ENCODE data around the gene CCDC24. TPM values are rescaled to one million over a fixed set of nuclear protein-coding genes. Genes with fewer than 3 reads are reported as not detected.

Gene CCDC24
- total RNA-seq, 2 experiments from 2014 or later = 8.9 to 9.2 TPM

DNA sequence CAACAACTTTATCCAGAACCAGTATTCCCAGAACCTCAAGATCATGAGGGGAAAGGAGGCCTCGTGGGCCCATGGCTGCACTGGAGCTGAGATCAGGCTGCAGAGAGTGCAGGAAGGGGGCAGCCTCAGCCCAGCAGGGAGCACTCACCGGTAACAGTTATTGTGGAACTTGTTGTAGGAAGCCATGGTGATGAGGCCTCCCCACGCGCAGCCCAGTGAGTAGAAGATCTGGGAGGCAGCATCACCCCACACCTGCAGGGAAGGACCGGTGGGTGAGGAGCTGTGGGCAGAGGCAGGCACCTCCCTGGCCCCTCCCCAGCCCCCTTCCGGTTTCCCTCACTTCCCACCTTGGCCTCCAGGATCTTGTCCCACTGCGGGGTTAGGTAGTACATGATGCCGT, 10.8 kb downstream of the CCDC24 start:
- Histone ChIP-seq H3K4me2 (ENCODE audit: low read length) (no peak overlapping the region), H3K79me2 (ENCODE audit: insufficient read depth, low read depth, low read length) (no peaks in the 10 kb centered on the region), H3K36me3 (ENCODE audit: insufficient read depth, low read length) (no peaks in the 10 kb centered on the region), H3K9me2 (ENCODE audit: insufficient read depth, low read length) (no peaks in the 10 kb centered on the region), H3K9me3 (ENCODE audit: low read length) (no peaks in the 10 kb centered on the region), H3K27ac (ENCODE audit: low read depth, low read length, poor library complexity, severe bottlenecking) (no peak overlapping the region), H4K20me1 (ENCODE audit: insufficient read depth, low read length) (no peaks in the 10 kb centered on the region), H3K4me3 (ENCODE audit: low read depth, low read length, poor library complexity, severe bottlenecking) (no peak overlapping the region), H2AFZ (ENCODE audit: low read length) (no peak overlapping the region), H3K4me1 (ENCODE audit: insufficient read depth, low read length, poor library complexity, severe bottlenecking) (no peaks in the 10 kb centered on the region)
- no peak for DNase-seq (ENCODE audit: low spot score)
- no TSS peak for BruUV-seq (replicated peaks)
- TF ChIP-seq EZH2phosphoT487 (IDR thresholded peaks at IDR 0.05; ENCODE audit: borderline replicate concordance, low read depth, low read length) = no peak
- TF ChIP-seq, protein P1, sequence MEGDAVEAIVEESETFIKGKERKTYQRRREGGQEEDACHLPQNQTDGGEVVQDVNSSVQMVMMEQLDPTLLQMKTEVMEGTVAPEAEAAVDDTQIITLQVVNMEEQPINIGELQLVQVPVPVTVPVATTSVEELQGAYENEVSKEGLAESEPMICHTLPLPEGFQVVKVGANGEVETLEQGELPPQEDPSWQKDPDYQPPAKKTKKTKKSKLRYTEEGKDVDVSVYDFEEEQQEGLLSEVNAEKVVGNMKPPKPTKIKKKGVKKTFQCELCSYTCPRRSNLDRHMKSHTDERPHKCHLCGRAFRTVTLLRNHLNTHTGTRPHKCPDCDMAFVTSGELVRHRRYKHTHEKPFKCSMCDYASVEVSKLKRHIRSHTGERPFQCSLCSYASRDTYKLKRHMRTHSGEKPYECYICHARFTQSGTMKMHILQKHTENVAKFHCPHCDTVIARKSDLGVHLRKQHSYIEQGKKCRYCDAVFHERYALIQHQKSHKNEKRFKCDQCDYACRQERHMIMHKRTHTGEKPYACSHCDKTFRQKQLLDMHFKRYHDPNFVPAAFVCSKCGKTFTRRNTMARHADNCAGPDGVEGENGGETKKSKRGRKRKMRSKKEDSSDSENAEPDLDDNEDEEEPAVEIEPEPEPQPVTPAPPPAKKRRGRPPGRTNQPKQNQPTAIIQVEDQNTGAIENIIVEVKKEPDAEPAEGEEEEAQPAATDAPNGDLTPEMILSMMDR (conservative IDR thresholded peaks at IDR 0.05; ENCODE audit: low read length) = no peak
- ChIA-PET CTCF (ENCODE audit: unreplicated experiment) (no interaction called here), POLR2A (interaction anchor here (0.5 kb wide), 1 partner anchor 107 kb away, joined by 5 read pairs; no protein-coding TSS in a partner anchor)
- intact Hi-C loops (cut with micrococcal nuclease; ENCODE audit: unreplicated experiment) = no loop called here

DNA sequence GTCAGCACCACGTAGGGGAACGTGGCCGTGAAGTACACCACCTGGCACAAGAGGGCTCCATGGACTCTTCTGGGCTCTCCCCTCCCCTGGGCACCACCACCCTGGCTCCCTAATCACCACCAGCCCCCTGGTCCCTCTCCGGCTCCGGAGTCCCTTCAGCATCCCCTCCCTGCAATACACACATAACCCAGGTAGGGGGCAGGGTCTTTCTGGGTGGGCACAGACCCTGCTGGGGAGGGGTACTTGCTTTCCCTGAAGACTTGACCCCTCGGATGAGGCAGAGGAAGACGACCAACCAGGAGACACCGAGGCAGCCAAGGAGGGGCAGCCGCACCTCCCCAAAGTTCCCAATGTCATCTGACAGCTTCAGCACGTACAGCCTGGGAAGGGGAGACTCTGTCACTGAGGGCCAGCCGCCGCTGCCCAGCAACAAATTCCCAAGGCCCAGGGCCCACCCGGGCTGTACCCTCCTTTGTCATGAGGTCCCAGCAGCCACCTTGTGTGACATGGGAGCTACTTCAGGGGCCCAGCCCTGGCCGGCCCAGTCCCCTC, 11.3 kb downstream of the CCDC24 start:
- no peaks in the 10 kb centered on the region for H3K9me3 ChIP-seq (ENCODE audit: low read length)
- H3K79me2 ChIP-seq (ENCODE audit: insufficient read depth, low read depth, low read length) = no peaks in the 10 kb centered on the region
- DNase-seq (ENCODE audit: low spot score) = no peak
- no peak overlapping the region for H3K27ac ChIP-seq (ENCODE audit: low read depth, low read length, poor library complexity, severe bottlenecking)
- H3K4me1 ChIP-seq (ENCODE audit: insufficient read depth, low read length, poor library complexity, severe bottlenecking) = no peaks in the 10 kb centered on the region
- no peak for TF ChIP-seq EZH2phosphoT487 (IDR thresholded peaks at IDR 0.05; ENCODE audit: borderline replicate concordance, low read depth, low read length)
- TF ChIP-seq, protein P1 (conservative IDR thresholded peaks at IDR 0.05; ENCODE audit: low read length) = peak; percentile 46; the same call in 1 of the 2 replicates
- H3K4me3 ChIP-seq (ENCODE audit: low read depth, low read length, poor library complexity, severe bottlenecking) = no peak overlapping the region
- no peak overlapping the region for H3K4me2 ChIP-seq (ENCODE audit: low read length)
- intact Hi-C loops (cut with micrococcal nuclease; ENCODE audit: unreplicated experiment) = no loop called here
- no peaks in the 10 kb centered on the region for H3K9me2 ChIP-seq (ENCODE audit: insufficient read depth, low read length)
- no TSS peak for BruUV-seq (replicated peaks)
- no peak overlapping the region for H2AFZ ChIP-seq (ENCODE audit: low read length)
- no peaks in the 10 kb centered on the region for H3K36me3 ChIP-seq (ENCODE audit: insufficient read depth, low read length)
- POLR2A ChIA-PET = no interaction called here
- no peaks in the 10 kb centered on the region for H4K20me1 ChIP-seq (ENCODE audit: insufficient read depth, low read length)
- CTCF ChIA-PET (ENCODE audit: unreplicated experiment) = no interaction called here

DNA sequence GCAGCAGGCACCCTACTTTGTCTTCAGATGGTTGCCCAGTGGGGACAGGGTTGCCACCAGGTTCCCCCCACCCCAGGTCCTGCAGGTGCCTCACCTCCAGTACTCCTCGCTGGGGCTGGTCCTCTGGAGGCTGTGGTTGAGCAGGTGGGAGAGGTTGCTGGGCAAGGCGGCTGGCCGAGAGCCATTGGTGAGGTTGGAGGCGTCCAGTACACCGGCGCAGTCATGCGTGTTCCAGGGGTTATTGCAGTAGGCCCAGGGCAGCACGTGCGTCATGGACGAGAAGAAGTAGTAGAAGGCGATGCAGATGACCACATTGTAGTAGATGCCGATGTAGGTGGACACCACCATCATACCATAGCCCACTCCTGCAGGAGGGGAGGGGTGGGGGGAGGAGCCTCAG, 16.9 kb downstream of the CCDC24 start:
- H3K9me2 ChIP-seq (ENCODE audit: insufficient read depth, low read length) = no peaks in the 10 kb centered on the region

More for the DNA sequence above, 16.9 kb downstream of the CCDC24 start:
- DNase-seq (ENCODE audit: low spot score) = no peak
- H3K4me3 ChIP-seq (ENCODE audit: low read depth, low read length, poor library complexity, severe bottlenecking) = no peak overlapping the region
- POLR2A ChIA-PET = no interaction called here
- H3K36me3 ChIP-seq (ENCODE audit: insufficient read depth, low read length) = no peaks in the 10 kb centered on the region
- no peak overlapping the region for H3K4me2 ChIP-seq (ENCODE audit: low read length)
- BruUV-seq (replicated peaks) = no TSS peak
- no peaks in the 10 kb centered on the region for H4K20me1 ChIP-seq (ENCODE audit: insufficient read depth, low read length)
- intact Hi-C loops (cut with micrococcal nuclease; ENCODE audit: unreplicated experiment) = no loop called here
- no peaks in the 10 kb centered on the region for H3K79me2 ChIP-seq (ENCODE audit: insufficient read depth, low read depth, low read length)
- H2AFZ ChIP-seq (ENCODE audit: low read length) = no peak overlapping the region
- no peak for TF ChIP-seq EZH2phosphoT487 (IDR thresholded peaks at IDR 0.05; ENCODE audit: borderline replicate concordance, low read depth, low read length)
- TF ChIP-seq, protein P1 (conservative IDR thresholded peaks at IDR 0.05; ENCODE audit: low read length) = no peak
- CTCF ChIA-PET (ENCODE audit: unreplicated experiment) = no interaction called here
- H3K27ac ChIP-seq (ENCODE audit: low read depth, low read length, poor library complexity, severe bottlenecking) = no peak overlapping the region
- H3K4me1 ChIP-seq (ENCODE audit: insufficient read depth, low read length, poor library complexity, severe bottlenecking) = no peaks in the 10 kb centered on the region
- no peaks in the 10 kb centered on the region for H3K9me3 ChIP-seq (ENCODE audit: low read length)

Data from OCI-LY7 (cell line).